ENCODE results near the gene ANGPT4. TPM values are rescaled to one million over a fixed set of nuclear protein-coding genes. Genes with fewer than 3 reads are reported as not detected.

The ANGPT4 gene
- total RNA-seq, 4 donors from 2014 or later: 0.04 to 0.15 (median 0.10) TPM; not detected in 1

DNA sequence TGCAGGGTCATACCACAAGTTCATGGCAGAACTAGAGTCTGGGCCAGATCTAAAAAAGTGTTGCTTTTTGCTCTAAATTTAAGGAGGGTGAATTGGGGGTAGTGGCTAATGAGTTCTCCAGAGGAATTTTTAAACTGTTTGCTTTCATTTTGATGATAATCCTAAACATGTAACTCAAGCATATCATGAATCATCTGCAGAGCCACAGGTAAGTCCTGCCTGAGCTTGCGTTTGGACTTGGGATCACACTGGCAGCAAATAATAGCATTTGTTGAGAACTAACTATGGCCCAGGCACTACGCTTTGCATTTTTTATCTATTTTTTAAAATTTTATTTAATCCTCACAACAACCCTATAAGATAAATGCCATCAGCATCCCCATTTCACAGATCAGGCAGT is 55.2 kb downstream of the ANGPT4 start:
- Histone ChIP-seq H3K4me1 (no peaks in the 10 kb centered on the region), H3K9me3 (no peaks in the 10 kb centered on the region), H3K27ac (no peak overlapping the region), H3K4me3 (no peak overlapping the region), H3K27me3 (no peaks in the 10 kb centered on the region), H3K36me3 (no peaks in the 10 kb centered on the region)
- TF ChIP-seq, protein P1, sequence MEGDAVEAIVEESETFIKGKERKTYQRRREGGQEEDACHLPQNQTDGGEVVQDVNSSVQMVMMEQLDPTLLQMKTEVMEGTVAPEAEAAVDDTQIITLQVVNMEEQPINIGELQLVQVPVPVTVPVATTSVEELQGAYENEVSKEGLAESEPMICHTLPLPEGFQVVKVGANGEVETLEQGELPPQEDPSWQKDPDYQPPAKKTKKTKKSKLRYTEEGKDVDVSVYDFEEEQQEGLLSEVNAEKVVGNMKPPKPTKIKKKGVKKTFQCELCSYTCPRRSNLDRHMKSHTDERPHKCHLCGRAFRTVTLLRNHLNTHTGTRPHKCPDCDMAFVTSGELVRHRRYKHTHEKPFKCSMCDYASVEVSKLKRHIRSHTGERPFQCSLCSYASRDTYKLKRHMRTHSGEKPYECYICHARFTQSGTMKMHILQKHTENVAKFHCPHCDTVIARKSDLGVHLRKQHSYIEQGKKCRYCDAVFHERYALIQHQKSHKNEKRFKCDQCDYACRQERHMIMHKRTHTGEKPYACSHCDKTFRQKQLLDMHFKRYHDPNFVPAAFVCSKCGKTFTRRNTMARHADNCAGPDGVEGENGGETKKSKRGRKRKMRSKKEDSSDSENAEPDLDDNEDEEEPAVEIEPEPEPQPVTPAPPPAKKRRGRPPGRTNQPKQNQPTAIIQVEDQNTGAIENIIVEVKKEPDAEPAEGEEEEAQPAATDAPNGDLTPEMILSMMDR (IDR thresholded peaks at IDR 0.05 in 4 of 5, conservative IDR thresholded peaks at IDR 0.05 in 1 of 5): no peak
- TF ChIP-seq POLR2A (IDR thresholded peaks at IDR 0.05): no peak
- intact Hi-C loops (cut with DNase I; ENCODE audit: low total_unique reads) (no loop called here), in situ Hi-C loops (cut with MboI; ENCODE audit: low sequenced_read_pairs in 4 of 4) (no loop called here)
- DNase-seq (no peak), ATAC-seq (no peak)

DNA sequence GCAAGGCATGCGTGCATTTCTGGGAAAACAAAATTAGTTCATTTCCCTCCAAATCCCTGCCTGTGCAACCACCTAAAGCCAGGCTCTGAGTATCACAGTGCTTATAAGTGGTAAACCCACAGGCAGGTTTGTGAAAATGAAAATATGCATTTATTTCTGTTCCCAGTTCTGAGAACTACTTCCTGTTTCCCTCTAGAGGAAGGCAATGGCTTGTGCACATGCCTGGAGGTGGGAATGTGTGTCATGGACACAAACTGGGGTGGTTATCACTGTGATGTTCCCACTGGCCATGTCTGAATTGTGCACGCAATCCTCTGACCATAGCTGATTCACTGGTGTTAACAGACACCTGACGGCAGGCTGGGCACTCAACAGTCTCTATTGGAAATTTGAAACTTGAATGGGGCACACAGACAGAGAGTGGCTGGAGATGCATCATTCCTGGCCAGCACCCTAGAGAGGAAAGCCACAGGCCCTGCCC is 56.3 kb downstream of the ANGPT4 start:
- Histone ChIP-seq H3K4me1 (no peaks in the 10 kb centered on the region), H3K27me3 (no peaks in the 10 kb centered on the region), H3K27ac (no peak overlapping the region), H3K36me3 (no peaks in the 10 kb centered on the region), H3K4me3 (no peak overlapping the region), H3K9me3 (no peaks in the 10 kb centered on the region)
- DNase-seq (no peak), ATAC-seq (no peak)
- intact Hi-C loops (cut with DNase I; ENCODE audit: low total_unique reads): no loop called here
- in situ Hi-C loops (cut with MboI; ENCODE audit: low sequenced_read_pairs in 4 of 4): no loop called here
- TF ChIP-seq, protein P1 (IDR thresholded peaks at IDR 0.05 in 4 of 5, conservative IDR thresholded peaks at IDR 0.05 in 1 of 5): no peak
- no peak for TF ChIP-seq POLR2A (IDR thresholded peaks at IDR 0.05)

DNA sequence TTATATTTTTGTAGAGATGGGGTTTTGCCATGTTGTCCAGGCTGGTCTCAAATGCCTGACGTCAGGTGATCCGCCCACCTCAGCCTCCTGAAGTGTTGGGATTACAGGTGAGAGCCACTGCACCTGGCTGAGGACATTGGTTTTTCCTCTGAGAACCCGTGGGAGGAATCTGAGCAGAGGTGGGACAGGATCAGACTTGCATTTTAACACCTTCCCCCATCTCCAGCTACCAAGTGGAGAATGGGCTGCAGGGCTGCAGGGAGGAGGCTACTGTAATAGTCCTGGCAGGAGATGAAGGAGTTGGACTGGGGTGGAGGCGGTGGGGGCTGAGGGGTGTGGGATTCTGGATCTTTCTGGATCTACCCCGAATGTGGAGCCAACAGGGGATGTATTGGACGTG is 58.1 kb downstream of the ANGPT4 start:
- no peaks in the 10 kb centered on the region for H3K9me3 ChIP-seq
- no peak overlapping the region for H3K27ac ChIP-seq
- no peaks in the 10 kb centered on the region for H3K36me3 ChIP-seq
- no peaks in the 10 kb centered on the region for H3K27me3 ChIP-seq
- ATAC-seq: no peak
- DNase-seq: no peak
- TF ChIP-seq, protein P1 (IDR thresholded peaks at IDR 0.05 in 4 of 5, conservative IDR thresholded peaks at IDR 0.05 in 1 of 5): no peak
- no peak for TF ChIP-seq POLR2A (IDR thresholded peaks at IDR 0.05)
- intact Hi-C loops (cut with DNase I; ENCODE audit: low total_unique reads) (no loop called here), in situ Hi-C loops (cut with MboI; ENCODE audit: low sequenced_read_pairs in 4 of 4) (no loop called here)
- H3K4me1 ChIP-seq: no peaks in the 10 kb centered on the region
- H3K4me3 ChIP-seq: no peak overlapping the region

DNA sequence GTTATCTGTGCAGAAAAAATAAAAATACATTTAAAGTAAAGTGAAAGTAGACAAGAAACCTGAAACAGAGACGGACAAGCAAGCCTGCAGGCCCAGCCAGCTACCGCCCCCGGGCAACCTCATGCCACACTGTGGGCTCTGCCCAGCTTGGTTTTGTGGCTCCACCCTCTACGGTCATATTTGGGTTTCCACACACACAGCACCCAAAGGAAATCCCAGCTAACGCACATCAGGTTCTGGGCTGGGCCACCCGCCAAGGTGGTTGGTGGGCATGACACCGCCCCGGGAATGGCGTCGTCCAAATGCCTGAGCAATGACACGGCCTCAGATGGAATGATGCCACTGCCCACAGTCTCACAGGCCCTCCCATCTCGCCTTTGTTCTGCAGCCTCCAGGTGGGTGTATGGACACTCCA is 59.8 kb downstream of the ANGPT4 start:
- no peak for TF ChIP-seq POLR2A (IDR thresholded peaks at IDR 0.05)
- TF ChIP-seq, protein P1 (IDR thresholded peaks at IDR 0.05 in 4 of 5, conservative IDR thresholded peaks at IDR 0.05 in 1 of 5): no peak
- intact Hi-C loops (cut with DNase I; ENCODE audit: low total_unique reads) (no loop called here), in situ Hi-C loops (cut with MboI; ENCODE audit: low sequenced_read_pairs in 4 of 4) (no loop called here)
- ATAC-seq (no peak), DNase-seq (no peak)
- Histone ChIP-seq H3K9me3 (no peaks in the 10 kb centered on the region), H3K27me3 (no peaks in the 10 kb centered on the region), H3K36me3 (no peaks in the 10 kb centered on the region), H3K4me3 (no peak overlapping the region), H3K4me1 (no peaks in the 10 kb centered on the region), H3K27ac (no peak overlapping the region)

All from gastrocnemius medialis (tissue), 4 donors.